ENCODE data around the gene CREB3L2.
"Not testable (repeated sequence)": the region's sequence is repeated elsewhere in the genome, so short reads cannot be mapped to it uniquely, and the experiment has no call there.

CREB3L2 gene

DNA sequence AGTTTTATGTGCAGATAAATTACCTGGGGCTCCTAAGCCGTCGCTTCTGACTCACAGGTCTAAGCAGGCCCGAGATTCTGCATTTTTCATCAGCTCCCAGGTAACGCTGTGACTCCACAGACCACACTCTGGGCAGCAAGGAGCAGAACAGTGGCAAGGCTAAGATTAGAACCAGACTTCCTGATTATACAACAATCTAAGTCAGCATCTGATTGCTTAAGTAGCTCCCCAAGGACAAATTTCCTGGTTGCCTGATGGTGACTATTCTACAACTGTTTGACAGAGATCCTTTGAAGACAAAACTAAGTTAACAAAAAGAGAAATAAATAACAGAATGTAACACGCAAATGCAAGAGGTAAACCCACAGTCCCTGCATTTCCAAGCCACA is 69.0 kb downstream of the CREB3L2 start:
- Histone ChIP-seq H3K27me3 (no peaks in the 10 kb centered on the region), H3K4me3 (no peak overlapping the region), H3K36me3 (peaks cover 4% of the 10 kb centered on the region), H3K4me2 (peak overlapping the region; percentile 27; the same call in 1 of the 2 replicates), H4K20me1 (no peaks in the 10 kb centered on the region), H3K9ac (no peak overlapping the region), H3K9me3 (peaks cover 10% of the 10 kb centered on the region; the same call in 1 of the 2 replicates), H3K4me1 (peaks cover 24% of the 10 kb centered on the region), H3K27ac (no peak overlapping the region)
- TF ChIP-seq Cebpa-rat (IDR thresholded peaks at IDR 0.05) = no peak

DNA sequence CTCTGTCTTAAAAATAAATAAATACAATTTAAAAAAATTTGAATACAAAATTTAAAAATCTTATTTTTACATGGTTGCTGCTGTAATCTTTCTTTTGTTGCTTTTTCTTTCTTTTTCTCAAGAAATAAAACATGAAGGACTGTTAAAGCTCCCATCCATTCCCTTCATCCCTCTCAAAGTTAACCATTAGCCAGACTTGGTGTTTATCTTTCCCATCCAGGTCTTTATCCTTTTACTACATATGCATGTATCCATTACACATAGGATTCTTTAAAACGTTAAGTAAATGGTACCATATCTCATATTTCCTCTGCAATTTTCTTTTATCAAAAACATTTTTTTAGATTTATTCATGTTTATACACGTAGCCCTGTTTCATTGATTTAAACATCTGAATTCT is 70.1 kb downstream of the CREB3L2 start:
- Histone ChIP-seq H3K27ac (no peak overlapping the region), H3K4me3 (no peak overlapping the region), H4K20me1 (no peaks in the 10 kb centered on the region), H3K4me2 (no peak overlapping the region), H3K9me3 (peaks cover 11% of the 10 kb centered on the region; the same call in 1 of the 2 replicates), H3K4me1 (peaks cover 24% of the 10 kb centered on the region), H3K9ac (no peak overlapping the region), H3K27me3 (no peaks in the 10 kb centered on the region), H3K36me3 (peaks cover 10% of the 10 kb centered on the region)
- no peak for TF ChIP-seq Cebpa-rat (IDR thresholded peaks at IDR 0.05)

DNA sequence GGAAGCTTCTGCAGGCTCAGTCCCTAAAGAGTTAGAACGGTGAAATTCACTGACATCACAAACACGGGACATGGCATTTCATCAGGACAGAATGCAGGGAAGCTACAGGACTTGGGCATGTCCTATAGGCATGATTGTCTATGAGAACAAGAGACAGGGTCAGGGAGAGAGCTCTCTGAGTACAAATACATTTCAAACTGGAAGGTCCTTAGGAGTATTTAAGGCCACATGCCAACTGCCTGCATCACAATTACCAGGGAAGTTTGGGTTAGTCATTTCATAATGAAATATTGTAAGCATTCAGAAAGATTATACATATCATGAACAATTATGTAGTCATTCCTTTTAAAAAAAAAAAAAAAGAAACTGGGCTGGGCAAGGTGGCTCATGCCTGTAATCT is 71.3 kb downstream of the CREB3L2 start:
- peaks cover 23% of the 10 kb centered on the region for H3K36me3 ChIP-seq
- peaks cover 17% of the 10 kb centered on the region for H3K9me3 ChIP-seq
- H3K4me2 ChIP-seq = no peak overlapping the region
- no peak overlapping the region for H3K9ac ChIP-seq
- H3K4me3 ChIP-seq = no peak overlapping the region
- H3K27me3 ChIP-seq = no peaks in the 10 kb centered on the region
- H3K27ac ChIP-seq = no peak overlapping the region
- TF ChIP-seq Cebpa-rat (IDR thresholded peaks at IDR 0.05) = no peak
- no peaks in the 10 kb centered on the region for H4K20me1 ChIP-seq
- H3K4me1 ChIP-seq = peaks cover 14% of the 10 kb centered on the region

DNA sequence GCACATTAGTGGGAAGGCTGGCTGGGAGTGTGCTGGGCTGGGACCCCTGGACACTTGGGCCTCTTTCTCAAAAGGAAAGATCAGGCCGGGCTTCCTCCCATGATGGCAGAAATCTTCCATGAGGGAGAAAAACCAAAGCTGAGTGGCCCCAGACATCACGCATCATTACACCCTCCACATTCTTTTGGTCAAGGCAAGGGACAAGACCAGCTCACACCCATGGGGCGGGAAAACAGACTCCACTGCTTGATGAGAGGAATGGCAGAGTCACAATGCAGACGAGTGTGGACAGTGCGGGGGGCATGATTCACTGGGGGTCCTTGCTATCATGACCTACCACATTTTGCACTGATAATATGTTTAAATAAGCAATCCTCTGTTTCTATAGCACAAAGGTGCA is 73.3 kb downstream of the CREB3L2 start:
- Histone ChIP-seq H4K20me1 (no peaks in the 10 kb centered on the region), H3K4me3 (no peak overlapping the region), H3K27ac (no peak overlapping the region), H3K36me3 (peaks cover 25% of the 10 kb centered on the region), H3K9ac (no peak overlapping the region), H3K4me1 (peaks cover 9% of the 10 kb centered on the region), H3K9me3 (peaks cover 17% of the 10 kb centered on the region), H3K27me3 (no peaks in the 10 kb centered on the region), H3K4me2 (no peak overlapping the region)
- no peak for TF ChIP-seq Cebpa-rat (IDR thresholded peaks at IDR 0.05)

DNA sequence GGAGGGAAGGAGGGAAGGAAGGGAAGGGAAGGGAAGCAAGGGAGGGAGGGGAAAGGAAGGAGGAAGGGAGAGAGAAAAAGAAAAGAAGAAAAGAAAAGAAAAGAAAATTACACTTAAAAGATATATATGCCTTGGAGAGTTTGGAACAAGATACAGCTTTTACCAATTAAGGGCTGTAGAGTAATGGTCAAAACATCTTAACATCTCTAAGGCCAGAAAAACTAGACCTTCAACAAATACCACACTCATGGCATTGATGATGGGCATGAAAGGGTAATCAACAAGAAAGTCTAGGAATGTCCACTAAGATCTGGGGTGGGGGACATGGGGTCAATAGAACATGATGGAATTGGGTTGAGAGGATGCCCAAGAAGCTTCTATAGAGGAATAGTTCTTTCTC is 74.5 kb downstream of the CREB3L2 start:
- H3K4me2 ChIP-seq = no peak overlapping the region
- no peak overlapping the region for H3K27ac ChIP-seq
- H3K4me3 ChIP-seq = no peak overlapping the region
- no peaks in the 10 kb centered on the region for H4K20me1 ChIP-seq
- no peak overlapping the region for H3K9ac ChIP-seq
- peaks cover 17% of the 10 kb centered on the region for H3K9me3 ChIP-seq
- TF ChIP-seq Cebpa-rat (IDR thresholded peaks at IDR 0.05) = no peak
- H3K27me3 ChIP-seq = no peaks in the 10 kb centered on the region
- H3K4me1 ChIP-seq = no peaks in the 10 kb centered on the region; the same call in 1 of the 2 replicates
- H3K36me3 ChIP-seq = peaks cover 25% of the 10 kb centered on the region

DNA sequence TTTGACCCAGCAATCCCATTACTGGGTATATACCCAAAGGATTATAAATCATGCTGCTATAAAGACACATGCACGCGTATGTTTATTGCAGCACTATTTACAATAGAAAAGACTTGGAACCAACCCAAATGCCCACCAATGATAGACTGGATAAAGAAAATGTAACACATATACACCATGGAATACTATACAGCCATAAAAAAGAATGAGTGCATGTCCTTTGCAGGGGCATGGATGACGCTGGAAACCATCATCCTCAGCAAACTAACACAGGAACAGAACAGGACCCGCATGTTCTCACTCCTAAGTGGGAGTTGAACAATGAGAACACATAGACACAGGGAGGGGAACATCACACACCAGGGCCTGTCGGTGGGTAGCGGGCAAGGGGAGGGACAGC is 75.7 kb downstream of the CREB3L2 start:
- Histone ChIP-seq H3K36me3 (peaks cover 30% of the 10 kb centered on the region), H3K9me3 (peaks cover 17% of the 10 kb centered on the region)
- H3K9ac ChIP-seq, H4K20me1 ChIP-seq, H3K27me3 ChIP-seq, H3K4me2 ChIP-seq, H3K27ac ChIP-seq, H3K4me3 ChIP-seq, H3K4me1 ChIP-seq: not testable (repeated sequence)

DNA sequence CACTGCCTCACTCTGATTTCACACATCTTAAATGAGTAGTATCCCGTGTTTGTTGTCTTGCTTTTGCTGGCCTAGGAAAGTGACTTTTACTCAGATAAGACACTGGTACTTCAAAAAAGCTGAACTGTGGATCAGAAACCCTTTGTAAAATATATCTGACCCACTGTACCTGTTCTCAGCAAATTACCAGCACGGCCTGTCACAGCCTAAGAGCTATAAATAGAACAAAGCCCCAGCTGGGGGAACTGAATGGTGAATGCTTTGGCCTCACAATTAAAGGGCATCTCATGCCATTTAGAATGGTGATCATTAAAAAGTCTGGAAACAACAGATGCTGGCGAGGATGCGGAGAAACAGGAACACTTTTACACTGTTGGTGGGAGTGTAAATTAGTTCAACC is 76.1 kb downstream of the CREB3L2 start:
- no peaks in the 10 kb centered on the region for H3K27me3 ChIP-seq
- H3K36me3 ChIP-seq = peaks cover 30% of the 10 kb centered on the region
- H3K4me2 ChIP-seq = no peak overlapping the region
- H3K9ac ChIP-seq = no peak overlapping the region
- peaks cover 8% of the 10 kb centered on the region for H3K4me1 ChIP-seq
- H3K27ac ChIP-seq = no peak overlapping the region
- H3K9me3 ChIP-seq = peaks cover 17% of the 10 kb centered on the region
- no peak overlapping the region for H3K4me3 ChIP-seq
- no peak for TF ChIP-seq Cebpa-rat (IDR thresholded peaks at IDR 0.05)
- H4K20me1 ChIP-seq = no peaks in the 10 kb centered on the region

DNA sequence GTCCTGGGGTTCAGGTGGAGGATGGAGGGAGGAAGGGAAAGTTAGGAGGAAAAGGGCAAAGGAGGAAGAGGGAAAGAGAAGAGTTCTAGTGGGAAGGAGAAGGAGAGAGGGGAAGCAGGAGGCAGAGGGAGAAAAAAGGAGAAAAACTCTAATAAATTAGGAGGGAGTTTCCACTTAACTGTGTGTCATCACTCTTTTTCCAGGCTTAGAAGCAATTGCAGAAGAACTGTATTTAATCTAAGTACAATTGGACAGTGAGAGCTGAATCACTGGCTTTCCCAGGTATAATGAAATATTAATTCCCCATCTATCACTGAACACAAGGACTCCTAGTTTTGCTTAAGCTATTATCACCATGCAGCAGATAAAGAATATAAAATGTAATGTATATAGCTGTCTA is 76.8 kb downstream of the CREB3L2 start:
- H3K27ac ChIP-seq = no peak overlapping the region
- no peak overlapping the region for H3K4me3 ChIP-seq
- H3K9ac ChIP-seq = no peak overlapping the region
- H3K4me2 ChIP-seq = no peak overlapping the region
- H3K9me3 ChIP-seq = peaks cover 12% of the 10 kb centered on the region
- H4K20me1 ChIP-seq = no peaks in the 10 kb centered on the region
- no peaks in the 10 kb centered on the region for H3K27me3 ChIP-seq
- peaks cover 9% of the 10 kb centered on the region for H3K4me1 ChIP-seq
- no peak for TF ChIP-seq Cebpa-rat (IDR thresholded peaks at IDR 0.05)
- peaks cover 30% of the 10 kb centered on the region for H3K36me3 ChIP-seq

DNA sequence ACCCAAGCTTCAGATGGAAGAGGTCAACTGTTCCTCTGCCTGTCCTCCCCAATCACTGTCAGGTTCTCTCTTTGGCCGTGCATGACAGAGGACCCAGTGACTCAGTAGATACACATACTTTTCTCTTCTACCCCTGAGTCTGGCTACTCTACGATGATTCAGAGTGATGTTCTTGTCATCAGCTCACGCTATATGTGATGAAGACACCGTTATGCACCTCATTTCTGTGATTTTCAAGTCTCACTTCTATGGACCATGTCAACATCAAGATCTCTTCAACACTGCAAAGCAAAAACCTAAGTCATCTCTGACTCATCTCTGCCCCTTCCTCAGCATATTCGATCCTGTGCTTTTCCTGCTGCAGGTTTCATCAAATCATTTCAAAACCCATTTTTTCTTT is 78.5 kb downstream of the CREB3L2 start:
- Histone ChIP-seq H3K36me3 (peaks cover 30% of the 10 kb centered on the region), H3K4me1 (peaks cover 15% of the 10 kb centered on the region), H3K4me3 (no peak overlapping the region), H3K4me2 (no peak overlapping the region), H3K27ac (no peak overlapping the region), H3K9ac (no peak overlapping the region), H3K27me3 (no peaks in the 10 kb centered on the region), H4K20me1 (no peaks in the 10 kb centered on the region), H3K9me3 (peaks cover 11% of the 10 kb centered on the region)
- TF ChIP-seq Cebpa-rat (IDR thresholded peaks at IDR 0.05) = no peak

DNA sequence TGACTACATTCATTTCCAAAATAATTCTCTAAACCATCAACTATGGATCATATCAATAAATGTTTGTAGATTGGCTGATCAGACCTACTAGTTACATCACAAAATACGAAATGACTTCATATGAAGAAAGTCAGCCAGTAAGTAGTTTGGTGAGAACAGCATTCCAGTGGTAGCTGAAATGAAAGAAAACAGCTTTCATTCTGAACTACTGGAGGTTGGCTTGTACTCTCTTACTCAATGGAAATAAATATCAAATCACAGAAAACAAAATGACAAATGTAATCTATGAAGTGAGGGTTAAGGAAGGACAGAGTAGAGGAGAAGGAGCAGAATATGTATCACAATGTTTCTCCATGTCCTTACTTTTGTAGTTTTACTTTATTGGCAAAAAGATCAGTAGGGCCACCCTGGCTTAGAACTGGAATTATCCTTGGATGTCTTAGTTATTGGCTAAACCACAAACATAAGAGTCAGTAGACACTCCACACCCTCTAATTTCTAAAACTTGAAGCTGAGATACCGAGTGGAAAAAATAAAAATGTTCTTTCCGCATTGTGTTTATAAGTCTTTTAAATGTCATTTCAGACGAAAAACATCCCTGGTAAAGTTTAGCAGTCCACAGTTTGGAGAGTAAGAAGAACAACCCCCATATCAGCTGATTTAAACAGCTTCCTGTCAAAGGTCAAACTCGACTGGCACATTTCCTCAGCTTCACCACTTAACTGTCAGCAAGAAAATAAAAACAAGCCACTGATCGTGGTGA is 81.1 kb downstream of the CREB3L2 start:
- Histone ChIP-seq H3K36me3 (peaks cover 12% of the 10 kb centered on the region), H3K4me3 (no peak overlapping the region), H3K27me3 (no peaks in the 10 kb centered on the region), H3K9ac (no peak overlapping the region), H3K4me1 (peaks cover 37% of the 10 kb centered on the region), H3K4me2 (peak overlapping the region; percentile 16; the same call in 1 of the 2 replicates), H3K27ac (no peak overlapping the region), H4K20me1 (no peaks in the 10 kb centered on the region), H3K9me3 (no peaks in the 10 kb centered on the region)
- no peak for TF ChIP-seq Cebpa-rat (IDR thresholded peaks at IDR 0.05)
